AG08396 (cell line): ENCODE measurements around the gene CDK3.
"Not testable (repeated sequence)": the region's sequence is repeated elsewhere in the genome, so short reads cannot be mapped to it uniquely, and the experiment has no call there.

Source experiments
- DNase-seq: peaks from one replicate; pipeline ENCODE4 v3.0.0; 2012; ENCODE audit warnings: low spot score, mixed read lengths

CDK3 gene

DNA sequence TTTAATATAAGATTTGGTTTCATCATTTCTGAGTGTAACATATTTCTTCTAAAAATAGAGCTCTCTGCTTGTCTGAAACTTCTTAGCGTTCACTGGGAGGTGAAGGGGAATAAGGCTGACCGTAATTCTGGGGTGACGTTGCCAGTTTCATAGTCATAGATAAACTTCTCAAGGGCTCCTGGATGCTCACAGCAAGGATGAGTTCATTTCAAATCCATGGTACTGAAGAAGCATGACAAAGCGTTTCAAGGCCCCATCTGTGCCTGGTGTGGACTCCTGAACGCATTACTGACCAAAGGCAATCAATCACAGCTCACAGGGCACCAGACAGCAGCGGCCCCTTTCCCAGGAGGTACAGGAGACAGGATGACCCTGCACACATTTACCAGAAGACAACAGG, 38.5 kb downstream of the CDK3 start:
- DNase-seq = no peak

DNA sequence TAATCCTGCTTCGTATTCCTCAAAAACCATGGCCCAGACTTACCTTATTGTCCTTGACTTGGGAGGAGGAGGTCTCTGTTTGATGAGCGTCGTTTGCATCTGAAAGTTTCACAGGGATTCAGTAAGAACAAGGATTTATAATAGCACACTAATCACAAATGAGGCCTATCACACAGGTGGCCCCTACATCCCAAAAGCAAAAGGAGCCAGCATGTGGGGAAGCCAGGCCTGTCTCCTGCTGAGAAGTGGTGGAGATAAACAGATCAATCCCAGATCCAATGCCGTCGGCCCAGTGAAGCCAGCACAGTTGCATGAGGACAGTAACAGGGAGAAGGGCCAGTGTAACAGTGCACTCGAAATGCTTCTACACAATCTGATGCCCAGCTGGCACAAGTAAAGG, 39.7 kb downstream of the CDK3 start:
- no peak for DNase-seq

DNA sequence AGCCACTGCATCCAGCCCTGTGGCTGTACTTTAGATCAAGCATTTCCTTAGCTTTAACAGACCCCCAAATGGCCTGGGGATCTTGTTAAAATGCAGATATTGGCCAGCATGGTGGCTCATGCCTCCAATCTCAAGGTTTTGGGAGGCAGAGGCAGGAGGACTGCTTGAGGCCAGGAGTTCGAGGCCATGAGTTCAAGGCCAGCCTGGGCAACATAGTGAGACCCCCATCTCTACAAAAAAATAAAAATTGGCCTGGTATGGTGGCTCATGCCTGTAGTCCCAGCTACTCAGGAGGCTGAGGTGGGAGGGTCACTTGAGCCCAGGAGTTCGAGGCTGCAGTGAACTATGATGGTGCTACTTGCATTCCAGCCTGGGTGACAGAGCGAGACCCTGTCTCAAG, 42.2 kb downstream of the CDK3 start:
- DNase-seq = not testable (repeated sequence)

GRCh38 chr17:76044475-76045007, 43.9 kb downstream of the CDK3 start:
- not testable (repeated sequence) for DNase-seq

DNA sequence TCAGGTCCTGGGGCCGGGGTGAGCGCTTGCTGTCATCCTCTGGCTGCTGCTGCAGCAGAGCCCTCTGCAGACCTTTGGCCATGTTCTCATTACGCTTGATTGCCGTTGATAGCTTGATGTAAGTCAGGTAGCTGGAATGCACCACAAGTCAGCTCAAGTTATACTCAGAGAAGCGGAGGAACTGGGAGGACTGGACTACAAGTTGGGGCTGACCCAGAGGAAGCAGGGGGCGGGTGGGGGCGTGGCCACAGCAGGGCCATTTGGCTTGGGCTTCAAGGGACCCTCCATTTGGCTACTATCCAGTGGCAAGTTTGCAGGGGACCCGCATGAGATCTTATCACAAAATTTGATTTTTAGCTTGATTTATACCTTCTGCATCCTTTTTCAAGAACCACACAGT, 45.4 kb downstream of the CDK3 start:
- no peak for DNase-seq

- DNase-seq = no peak
These were observed 47.5 kb downstream of the CDK3 start for GRCh38 chr17:76048025-76048605.

- no peak for DNase-seq
These were observed 48.1 kb downstream of the CDK3 start for GRCh38 chr17:76048711-76049110.

DNA sequence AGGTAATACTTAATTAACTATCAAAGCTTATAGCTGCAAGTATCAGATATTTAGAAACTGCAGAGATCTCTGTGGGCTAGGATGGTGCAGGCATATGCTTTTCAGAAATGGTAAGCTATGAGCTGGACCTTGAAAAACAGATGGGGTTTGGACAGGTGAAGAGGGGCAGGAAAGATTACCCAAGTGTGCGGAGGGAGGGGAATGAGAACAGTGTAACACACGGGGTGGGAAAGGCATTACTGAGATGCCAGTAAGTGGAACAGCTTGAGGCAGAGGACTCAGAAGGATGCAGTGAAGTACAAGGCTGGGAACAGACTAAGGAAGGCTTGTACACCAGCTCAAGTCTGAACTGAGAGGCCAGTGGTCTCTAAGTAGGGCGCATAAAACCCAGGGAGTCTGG, 48.6 kb downstream of the CDK3 start:
- no peak for DNase-seq

DNA sequence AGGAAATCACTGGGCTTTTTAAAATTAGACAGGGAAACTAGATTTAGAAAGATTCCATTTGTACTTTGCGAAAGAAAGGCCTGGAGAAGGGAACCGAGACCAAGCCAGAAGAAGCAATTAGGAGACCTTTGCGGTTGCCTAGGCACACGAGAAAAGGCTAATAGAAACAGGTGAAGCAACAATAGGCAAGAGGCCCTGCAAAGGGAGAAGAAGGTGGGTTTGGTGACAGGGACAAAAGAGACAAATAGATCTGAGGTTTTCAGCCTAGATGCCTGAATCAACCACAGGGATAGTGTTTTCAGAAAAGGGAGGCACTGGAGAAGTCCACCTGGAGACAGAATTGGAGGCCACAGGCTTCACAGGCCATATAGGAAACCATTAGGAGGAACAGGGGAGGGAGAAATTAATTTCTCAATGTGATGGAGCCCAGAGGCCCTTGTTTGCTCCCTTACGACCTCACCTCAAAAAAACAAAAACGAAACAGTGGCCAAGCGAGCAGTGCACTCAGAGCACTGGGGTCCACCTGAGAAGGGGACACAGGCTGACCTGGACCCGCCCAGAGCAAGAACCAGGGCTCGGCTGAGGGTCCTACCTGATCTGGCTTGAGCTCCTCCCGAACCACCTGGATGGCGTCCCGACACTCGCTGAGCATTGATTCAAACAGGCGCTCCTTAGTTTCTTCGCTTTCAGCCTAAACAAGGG, 49.3 kb downstream of the CDK3 start:
- no peak for DNase-seq

DNA sequence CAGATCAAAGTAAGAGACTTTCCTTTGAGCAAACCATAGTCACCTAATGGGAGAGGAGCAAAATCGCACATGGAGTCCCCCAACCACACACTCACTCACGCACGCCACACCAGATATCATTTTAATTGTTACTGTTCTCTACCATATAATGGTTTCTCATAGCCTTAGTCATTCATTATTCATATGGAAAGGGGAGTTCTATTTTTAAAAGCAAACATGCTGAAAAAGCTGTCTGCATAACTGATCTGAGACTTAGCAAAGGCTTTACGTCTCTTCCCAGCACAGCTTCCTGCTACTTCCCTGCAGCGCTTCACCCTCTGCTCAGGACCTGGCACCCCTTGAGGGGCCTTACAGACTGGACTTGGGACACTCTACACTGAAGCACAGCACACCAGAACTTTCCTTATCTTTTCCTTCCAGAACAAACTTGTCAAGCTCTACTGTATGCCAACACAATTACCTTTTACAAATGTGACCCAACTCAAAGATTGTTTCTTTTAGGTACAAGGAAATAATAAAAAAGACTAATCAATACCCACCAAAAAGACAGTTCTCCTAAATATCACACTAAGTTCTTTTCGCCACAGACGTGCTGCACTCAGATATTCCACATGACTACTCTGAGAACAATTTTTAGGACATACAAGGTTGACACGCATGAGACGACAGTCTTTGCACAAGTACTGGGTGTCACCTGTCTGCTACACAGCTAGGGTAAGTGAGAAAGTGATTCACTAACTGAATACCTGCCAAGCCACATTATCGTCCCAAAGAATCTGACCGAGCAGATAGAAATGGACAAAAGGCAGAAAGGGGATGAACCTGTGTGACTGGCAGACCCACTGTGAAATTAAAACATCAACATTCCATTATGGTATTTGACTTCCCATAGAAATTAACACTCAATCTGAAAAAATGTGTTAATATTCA, 50.1 kb downstream of the CDK3 start:
- no peak for DNase-seq

DNA sequence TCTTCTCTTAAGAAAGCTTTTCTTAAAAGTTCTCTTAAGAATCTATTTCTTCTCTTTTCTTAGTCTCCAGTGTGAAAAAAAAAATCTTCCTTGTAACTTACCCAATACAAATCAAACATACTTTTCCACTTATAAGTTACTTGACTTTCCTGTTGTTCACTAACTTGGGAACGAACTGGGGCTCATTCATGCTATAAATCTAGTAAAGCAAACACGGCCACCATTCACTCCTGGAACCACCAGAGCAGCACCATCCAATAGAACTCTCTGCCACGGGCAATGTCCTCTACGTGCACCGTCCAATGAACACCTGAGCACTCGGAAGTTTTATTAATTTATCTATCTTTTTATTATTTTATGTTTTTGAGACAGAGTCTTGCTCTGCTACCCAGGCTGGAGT, 50.9 kb downstream of the CDK3 start:
- no peak for DNase-seq

- peak; percentile 40 for DNase-seq
These were observed 52.8 kb downstream of the CDK3 start for GRCh38 chr17:76053246-76054111.

DNA sequence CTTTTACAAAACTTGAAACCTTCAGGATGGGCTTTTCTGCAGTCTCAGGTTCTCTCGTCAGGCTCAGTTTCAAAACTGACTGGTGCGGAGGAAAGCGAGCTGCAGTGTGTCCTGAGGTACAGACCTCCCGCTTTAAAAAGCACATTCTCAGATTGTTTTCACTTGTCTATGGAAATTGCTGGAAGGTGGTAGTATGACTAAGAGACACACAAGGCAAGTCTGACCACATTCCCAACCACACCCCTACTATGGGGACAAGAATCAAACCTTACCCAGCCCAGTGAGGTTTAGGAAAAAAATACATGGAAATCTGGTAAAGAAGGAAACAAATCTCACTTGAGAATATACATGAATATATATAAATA, 53.4 kb downstream of the CDK3 start:
- DNase-seq = peak; percentile 52
